K562 (cell line): ENCODE measurements around the gene ROPN1L.

Source experiments
- NONO ChIP-seq, 2 experiments: fragments of 200-400 bp in 1 of 2; fragments of 450-650 bp in 1 of 2; formaldehyde crosslinking in 1 of 2; IDR thresholded peaks; 2 replicates each; pipeline ENCODE4 v1.6.1; 2017; ENCODE audit warnings: low read depth in 2 of 2, mild to moderate bottlenecking in 2 of 2, moderate library complexity in 2 of 2, low read length in 1 of 2
- ZNF184 ChIP-seq: sonication (generic); formaldehyde crosslinking; IDR thresholded peaks from 2 replicates; pipeline ENCODE4 v1.5.0; 2020; ENCODE audit warnings: missing genetic modification reagents
- TF ChIP-seq, protein P1 (sequence below), 3 experiments: IDR thresholded peaks in 2 of 3; conservative IDR thresholded peaks in 1 of 3; 2 replicates each; pipeline ENCODE4 v1.5.1; 2011 to 2012; ENCODE audit warnings: low read length in 3 of 3, mild to moderate bottlenecking in 3 of 3, control low read depth in 2 of 3, improper control_type of control experiment in 1 of 3, inconsistent platforms in 1 of 3, low read depth in 1 of 3, mixed read lengths in 1 of 3, moderate library complexity in 1 of 3; ENCODE audit not compliant: insufficient read depth in 2 of 3
- TF ChIP-seq, protein P2 (sequence below): fragments of 450-650 bp; formaldehyde crosslinking; IDR thresholded peaks from 2 replicates; pipeline ENCODE4 v1.4.0; 2022; ENCODE audit warnings: missing genetic modification characterization

DNA sequence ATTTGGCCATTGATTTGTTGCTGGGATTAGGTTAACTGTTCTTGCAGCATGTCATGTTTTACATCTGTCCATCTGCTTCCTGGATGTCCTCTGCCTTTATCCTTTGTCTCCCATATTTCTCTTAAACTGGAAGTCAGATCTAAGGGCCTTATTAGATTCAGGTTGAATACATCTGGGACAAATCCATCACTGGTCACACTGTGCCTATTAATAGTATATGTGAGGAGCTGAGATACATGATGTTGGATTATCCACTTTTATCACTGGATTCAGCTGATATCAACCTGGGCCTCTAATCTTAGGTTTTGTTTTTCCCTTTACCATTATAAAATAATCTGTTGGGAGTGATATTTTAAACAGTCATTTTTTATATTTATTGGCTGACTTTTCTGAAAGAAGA is 41.8 kb upstream of the ROPN1L start:
- TF ChIP-seq, protein P1, sequence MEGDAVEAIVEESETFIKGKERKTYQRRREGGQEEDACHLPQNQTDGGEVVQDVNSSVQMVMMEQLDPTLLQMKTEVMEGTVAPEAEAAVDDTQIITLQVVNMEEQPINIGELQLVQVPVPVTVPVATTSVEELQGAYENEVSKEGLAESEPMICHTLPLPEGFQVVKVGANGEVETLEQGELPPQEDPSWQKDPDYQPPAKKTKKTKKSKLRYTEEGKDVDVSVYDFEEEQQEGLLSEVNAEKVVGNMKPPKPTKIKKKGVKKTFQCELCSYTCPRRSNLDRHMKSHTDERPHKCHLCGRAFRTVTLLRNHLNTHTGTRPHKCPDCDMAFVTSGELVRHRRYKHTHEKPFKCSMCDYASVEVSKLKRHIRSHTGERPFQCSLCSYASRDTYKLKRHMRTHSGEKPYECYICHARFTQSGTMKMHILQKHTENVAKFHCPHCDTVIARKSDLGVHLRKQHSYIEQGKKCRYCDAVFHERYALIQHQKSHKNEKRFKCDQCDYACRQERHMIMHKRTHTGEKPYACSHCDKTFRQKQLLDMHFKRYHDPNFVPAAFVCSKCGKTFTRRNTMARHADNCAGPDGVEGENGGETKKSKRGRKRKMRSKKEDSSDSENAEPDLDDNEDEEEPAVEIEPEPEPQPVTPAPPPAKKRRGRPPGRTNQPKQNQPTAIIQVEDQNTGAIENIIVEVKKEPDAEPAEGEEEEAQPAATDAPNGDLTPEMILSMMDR (IDR thresholded peaks at IDR 0.05 in 2 of 3, conservative IDR thresholded peaks at IDR 0.05 in 1 of 3; ENCODE audit: insufficient read depth in 2 of 3, low read depth in 1 of 3, low read length in 3 of 3): no peak
- TF ChIP-seq, protein P2, sequence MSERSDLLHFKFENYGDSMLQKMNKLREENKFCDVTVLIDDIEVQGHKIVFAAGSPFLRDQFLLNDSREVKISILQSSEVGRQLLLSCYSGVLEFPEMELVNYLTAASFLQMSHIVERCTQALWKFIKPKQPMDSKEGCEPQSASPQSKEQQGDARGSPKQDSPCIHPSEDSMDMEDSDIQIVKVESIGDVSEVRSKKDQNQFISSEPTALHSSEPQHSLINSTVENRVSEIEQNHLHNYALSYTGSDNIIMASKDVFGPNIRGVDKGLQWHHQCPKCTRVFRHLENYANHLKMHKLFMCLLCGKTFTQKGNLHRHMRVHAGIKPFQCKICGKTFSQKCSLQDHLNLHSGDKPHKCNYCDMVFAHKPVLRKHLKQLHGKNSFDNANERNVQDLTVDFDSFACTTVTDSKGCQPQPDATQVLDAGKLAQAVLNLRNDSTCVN (CRISPR knock-in tag): no peak
- TF ChIP-seq NONO (IDR thresholded peaks at IDR 0.05; ENCODE audit: low read depth in 2 of 2, low read length in 1 of 2) (no peak), ZNF184 (CRISPR knock-in tag) (no peak)
